Activated CD4-positive, alpha-beta T cell treated with anti-CD3 and anti-CD28 coated beads, Interleukin-2, Interleukin-4, amounts not matched to agents 100 ng/mL and 50 ng/mL, durations not matched to agents 16 hours and 8 hours (primary cell): Measurements from ENCODE around the gene SUMO4.

Source experiments
- DNase-seq: peaks from one replicate; pipeline ENCODE4 v3.0.0-alpha.2; 2020; ENCODE audit warnings: low spot score

SUMO4 gene

DNA sequence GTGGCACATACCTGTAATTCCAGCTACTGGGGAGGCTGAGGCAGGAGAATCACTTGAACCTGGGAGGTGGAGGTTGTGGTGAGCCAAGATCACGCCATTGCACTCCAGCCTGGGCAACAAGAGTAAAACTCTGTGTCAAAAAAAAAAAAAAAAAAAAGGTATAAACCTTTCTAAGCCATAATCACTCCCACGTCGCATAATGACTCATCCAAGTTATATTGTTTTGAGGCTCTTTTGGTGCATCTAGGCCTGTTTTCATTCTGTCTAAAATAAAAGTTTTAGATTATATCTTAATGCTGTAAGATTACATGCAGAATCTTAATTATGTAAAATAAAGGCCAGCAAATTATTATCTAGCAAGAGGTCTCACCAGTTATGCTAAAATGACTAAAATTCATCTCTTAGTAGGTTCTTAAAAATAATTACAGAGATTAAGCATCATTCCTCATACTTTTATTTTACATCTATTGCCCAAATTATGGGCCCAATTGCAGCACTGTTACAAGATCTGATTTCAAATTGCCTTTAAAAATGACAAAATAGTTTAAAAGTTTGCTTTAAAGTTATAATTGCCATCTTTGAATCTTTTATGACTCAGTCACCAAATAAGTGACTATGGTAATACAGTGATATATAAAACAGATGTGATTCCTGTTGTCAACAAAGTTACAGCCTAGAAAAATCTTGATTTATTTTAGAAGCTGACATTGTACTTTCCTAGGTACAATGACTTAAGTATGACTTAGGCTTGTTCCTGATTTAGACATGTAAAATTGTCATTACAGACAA lies 10.4 kb upstream of the SUMO4 start:
- DNase-seq, result no peak

DNA sequence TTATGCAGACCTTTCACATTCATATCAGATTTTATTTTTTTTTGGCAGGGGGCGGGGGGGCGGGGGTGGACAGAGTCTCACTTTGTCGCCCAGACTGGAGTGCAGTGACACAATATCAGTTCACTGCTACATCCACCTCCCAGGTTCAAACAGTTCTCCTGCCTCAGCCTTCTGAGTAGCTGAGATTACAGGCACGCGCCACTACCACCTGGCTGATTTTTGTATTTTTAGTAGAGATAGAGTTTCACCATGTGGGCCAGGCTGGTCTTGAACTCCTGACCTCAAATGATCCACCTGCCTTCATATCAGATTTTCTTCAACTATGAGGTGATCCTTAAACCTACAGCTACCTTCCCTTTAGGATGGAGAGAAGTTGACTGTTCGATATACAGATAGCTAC lies 8.0 kb upstream of the SUMO4 start:
- DNase-seq, result no peak

DNA sequence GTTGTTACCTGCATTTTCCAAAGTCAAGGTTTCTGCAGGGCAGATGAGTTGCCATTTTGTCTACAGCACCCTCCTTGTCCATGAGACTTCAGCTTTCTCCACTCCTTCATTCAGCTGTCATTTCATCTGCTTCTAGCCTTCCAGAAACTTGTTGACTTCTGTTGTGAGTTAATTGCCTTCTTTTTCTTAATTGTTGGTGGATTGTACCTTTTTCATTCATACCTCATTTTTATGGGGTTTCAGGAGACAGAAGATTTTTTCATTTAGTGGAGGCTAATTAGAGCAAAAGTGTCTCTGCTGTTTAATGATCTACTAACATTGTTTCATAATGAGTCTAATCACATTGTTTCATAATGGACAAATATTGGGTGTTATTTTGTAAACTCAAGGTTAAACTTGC lies 7.5 kb upstream of the SUMO4 start:
- no peak for DNase-seq

DNA sequence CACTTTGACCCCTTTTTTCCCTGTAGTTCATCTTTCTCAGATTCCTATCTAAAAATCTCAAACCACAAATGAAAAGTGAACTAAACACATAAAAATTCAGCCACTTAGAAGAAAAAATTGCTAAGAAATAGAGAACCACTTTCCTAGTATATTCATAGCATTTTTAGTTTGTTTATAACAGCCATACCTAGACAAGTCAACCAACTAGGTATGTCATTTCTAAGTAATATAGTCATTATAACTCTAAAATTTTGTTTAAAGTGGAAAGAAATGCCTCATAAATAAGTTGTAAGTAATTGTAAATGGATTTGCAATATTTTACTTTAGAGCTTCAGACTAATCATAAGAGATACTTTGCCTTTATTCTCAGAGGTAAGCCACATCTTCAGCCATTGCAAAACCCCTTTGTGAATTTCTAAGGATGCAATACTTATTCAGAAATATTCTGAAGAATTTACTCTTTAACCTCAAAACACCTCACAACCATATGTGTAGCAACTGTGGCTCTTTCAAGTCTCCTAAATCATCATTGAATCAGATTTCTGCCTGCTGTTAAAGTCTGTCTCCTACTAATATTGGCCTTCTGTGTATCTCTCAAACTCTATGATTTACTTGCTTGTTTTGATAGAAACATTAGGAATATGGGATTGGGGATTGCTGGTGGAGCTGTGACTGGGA lies 6.9 kb upstream of the SUMO4 start:
- no peak for DNase-seq

DNA sequence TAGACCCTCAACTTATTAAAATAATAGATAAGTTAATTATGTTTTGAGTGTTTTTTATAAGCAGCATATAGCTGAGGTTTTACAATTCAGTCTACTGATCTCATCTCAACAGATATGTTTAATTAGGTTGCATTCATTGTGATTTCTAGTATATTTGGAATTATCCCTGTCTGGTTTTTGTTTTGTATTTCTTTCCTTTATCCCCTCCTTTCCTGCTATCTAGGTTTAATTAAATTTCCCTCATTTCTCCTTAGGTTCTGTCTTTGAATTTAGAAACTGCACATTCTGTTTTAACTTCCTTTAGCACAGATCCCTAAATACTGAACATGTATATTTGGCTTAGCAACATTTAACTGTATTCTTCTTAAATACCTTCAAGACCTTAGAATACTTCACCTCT lies 4.9 kb upstream of the SUMO4 start:
- no peak for DNase-seq

- no peak for DNase-seq
Observed at GRCh38 chr6:149397384-149397783, 2.7 kb upstream of the SUMO4 start.

DNA sequence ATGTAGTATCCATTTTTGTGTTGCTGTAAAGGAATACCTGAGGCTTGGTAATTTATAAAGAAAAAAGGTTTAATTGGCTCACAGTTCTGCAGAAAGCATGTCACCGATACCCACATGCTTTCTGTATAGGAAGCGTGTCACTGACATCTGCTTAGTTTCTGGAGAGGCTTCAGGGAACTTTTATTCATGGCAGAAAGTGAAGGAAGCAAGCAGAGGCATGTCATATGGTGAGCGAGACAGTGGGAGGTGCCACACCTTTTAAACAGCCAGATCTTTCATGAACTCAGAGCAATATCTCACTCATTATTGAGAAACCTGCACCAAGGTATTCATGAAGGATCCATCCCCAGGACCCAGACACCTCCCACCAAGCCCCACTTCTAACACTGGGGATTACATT lies 3.5 kb downstream of the SUMO4 start:
- no peak for DNase-seq

GRCh38 chr6:149405823-149406765 lies 6.0 kb downstream of the SUMO4 start:
- DNase-seq, result peak; percentile 33

DNA sequence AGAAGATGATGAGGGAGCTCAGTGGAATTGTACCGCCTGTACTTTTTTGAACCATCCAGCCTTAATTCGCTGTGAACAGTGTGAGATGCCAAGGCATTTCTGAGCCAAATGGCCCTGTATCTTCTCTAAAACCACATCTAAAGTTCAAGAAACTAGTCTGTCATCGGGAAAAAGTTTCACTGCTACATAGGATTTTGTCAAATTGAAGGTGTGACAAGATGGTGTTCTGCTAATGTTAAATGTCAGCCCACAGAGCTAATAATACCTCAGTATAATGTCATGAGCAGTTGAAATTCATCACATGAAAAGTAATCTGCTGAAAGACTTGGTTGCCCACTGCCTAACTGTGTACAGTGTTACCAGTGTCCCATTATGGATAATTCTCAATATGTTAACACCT lies 9.6 kb downstream of the SUMO4 start:
- no peak for DNase-seq

- DNase-seq, result no peak
Observed at GRCh38 chr6:149410557-149410956, 10.5 kb downstream of the SUMO4 start.

DNA sequence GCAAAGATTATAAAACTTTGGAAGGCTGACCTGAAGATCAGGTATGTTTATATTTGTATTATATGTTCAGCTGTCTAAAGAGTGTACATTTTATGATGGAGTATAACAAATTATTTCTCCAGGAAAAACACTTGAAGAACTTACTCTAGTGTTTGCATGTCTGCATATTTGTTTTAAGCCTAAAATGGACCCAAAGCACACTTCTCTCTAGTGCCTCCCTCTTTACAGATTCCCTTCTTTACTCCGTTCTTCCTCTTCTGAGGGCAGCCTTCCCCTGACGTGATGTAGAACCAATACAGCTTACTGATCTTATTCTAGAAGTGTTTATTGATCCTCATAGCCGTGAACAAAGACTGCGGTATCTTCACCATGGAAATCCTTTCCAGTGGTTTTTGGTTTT lies 13.9 kb downstream of the SUMO4 start:
- no peak for DNase-seq

DNA sequence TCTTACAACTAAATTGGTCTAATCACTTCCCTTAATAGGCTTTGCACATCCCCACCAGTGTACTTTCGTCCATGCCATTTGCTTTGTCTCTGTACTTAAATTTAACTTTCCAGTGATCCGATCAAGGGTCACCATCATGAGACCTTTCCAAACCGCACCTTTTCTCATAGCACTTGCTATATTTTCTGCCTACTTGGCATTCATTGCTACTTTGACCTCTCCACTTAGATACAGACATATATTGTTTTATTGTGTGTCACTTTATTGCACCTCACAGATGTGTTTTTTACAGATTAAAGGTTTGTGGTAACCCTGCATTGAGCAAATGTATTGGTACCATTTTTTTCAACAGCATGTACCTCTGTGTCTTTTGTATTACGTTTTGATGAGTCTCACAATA lies 14.8 kb downstream of the SUMO4 start:
- DNase-seq, result no peak

GRCh38 chr6:149419696-149420404 lies 19.8 kb downstream of the SUMO4 start:
- no peak for DNase-seq

- DNase-seq, result no peak
Observed at GRCh38 chr6:149421132-149421531, 21.1 kb downstream of the SUMO4 start.

GRCh38 chr6:149422581-149422980 lies 22.5 kb downstream of the SUMO4 start:
- no peak for DNase-seq

DNA sequence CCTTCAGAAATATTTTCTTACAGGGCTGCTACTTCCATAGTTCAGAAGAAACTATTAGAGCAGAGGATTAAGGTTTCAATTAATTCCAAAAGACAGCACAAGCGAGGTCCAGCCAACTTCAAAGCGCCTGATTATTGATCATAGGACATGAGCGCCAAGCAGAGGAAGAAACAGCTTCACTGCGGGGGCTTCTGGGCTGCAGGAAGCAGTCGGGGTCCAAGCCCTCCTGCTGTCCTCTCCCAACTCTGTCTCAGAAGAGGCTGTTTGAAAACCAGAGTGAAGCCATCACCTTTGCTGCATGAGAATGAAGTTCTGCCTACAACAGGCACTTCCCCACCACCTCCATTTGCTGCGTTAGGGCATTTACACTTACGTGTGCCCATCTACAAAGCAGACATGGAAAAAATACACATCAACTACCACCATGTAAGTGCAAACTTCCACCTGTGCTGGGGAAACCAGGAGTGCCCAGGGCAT lies 23.9 kb downstream of the SUMO4 start:
- DNase-seq, result no peak

GRCh38 chr6:149425224-149425623 lies 25.2 kb downstream of the SUMO4 start:
- no peak for DNase-seq

- DNase-seq, result no peak
Observed at GRCh38 chr6:149425754-149426153, 25.7 kb downstream of the SUMO4 start.

- DNase-seq, result no peak
Observed at GRCh38 chr6:149428606-149429005, 28.5 kb downstream of the SUMO4 start.

- no peak for DNase-seq
Observed at GRCh38 chr6:149429427-149430360, 29.6 kb downstream of the SUMO4 start.
